Activated T-helper 2 cell treated with anti-CD3 and anti-CD28 coated beads, Interferon-gamma antibody, Interleukin-2, Interleukin-4, amounts not matched to agents 10 μg/mL and 5 μg/mL and 100 μg/mL, durations not matched to agents 14 hours and 24 hours and 36 hours (primary cell): ENCODE data around the gene LRRC55. TPM values are rescaled to one million over a fixed set of nuclear protein-coding genes. Genes with fewer than 3 reads are reported as not detected.

ENCODE experiments used
- DNase-seq: peaks from one replicate; pipeline ENCODE4 v3.0.0; 2021; ENCODE audit warnings: low spot score
- H3K27ac Mint-ChIP-seq: one replicate; pipeline ENCODE4 v1.8.0; 2021; ENCODE audit warnings: mixed read lengths
- H3K27me3 Mint-ChIP-seq: one replicate; pipeline ENCODE4 v1.8.0; 2021; ENCODE audit warnings: low read depth, mixed read lengths
- H3K36me3 Mint-ChIP-seq: one replicate; pipeline ENCODE4 v1.8.0; 2021; ENCODE audit warnings: low read depth, mixed read lengths
- H3K4me1 Mint-ChIP-seq: one replicate; pipeline ENCODE4 v1.8.0; 2021; ENCODE audit warnings: low read depth, mixed read lengths
- H3K4me3 Mint-ChIP-seq: one replicate; pipeline ENCODE4 v1.8.0; 2021; ENCODE audit warnings: low read depth, mild to moderate bottlenecking, moderate library complexity, mixed read lengths
- H3K9me3 Mint-ChIP-seq: one replicate; pipeline ENCODE4 v1.8.0; 2021; ENCODE audit warnings: mixed read lengths
- intact Hi-C: fragments of 100-400 bp; cut with micrococcal nuclease; formaldehyde crosslinking; loops from one replicate; pipeline ENCODE4 v1.15.1; 2023
- total RNA-seq: library from RNA; stranded (reverse); gene quantifications from 2 replicates; pipeline ENCODE4 v1.2.3, GENCODE V29; 2022

Gene LRRC55
- total RNA-seq, 1 donor from 2014 or later = not detected

- Mint-ChIP-seq H3K4me1 (no peaks in the 10 kb centered on the region), H3K27ac (no peak overlapping the region), H3K27me3 (peaks cover 4% of the 10 kb centered on the region), H3K9me3 (no peaks in the 10 kb centered on the region), H3K4me3 (no peak overlapping the region), H3K36me3 (no peaks in the 10 kb centered on the region)
- no peak for DNase-seq
- intact Hi-C loops = no loop called here
Measured at GRCh38 chr11:57196596-57196995, 14.8 kb downstream of the LRRC55 start.

GRCh38 chr11:57197762-57198161, 16.0 kb downstream of the LRRC55 start:
- no peak overlapping the region for H3K27ac Mint-ChIP-seq
- H3K4me3 Mint-ChIP-seq = no peak overlapping the region
- H3K36me3 Mint-ChIP-seq = no peaks in the 10 kb centered on the region
- H3K9me3 Mint-ChIP-seq = no peaks in the 10 kb centered on the region
- DNase-seq = no peak
- no peaks in the 10 kb centered on the region for H3K4me1 Mint-ChIP-seq
- intact Hi-C loops = no loop called here
- H3K27me3 Mint-ChIP-seq = peaks cover 4% of the 10 kb centered on the region

DNA sequence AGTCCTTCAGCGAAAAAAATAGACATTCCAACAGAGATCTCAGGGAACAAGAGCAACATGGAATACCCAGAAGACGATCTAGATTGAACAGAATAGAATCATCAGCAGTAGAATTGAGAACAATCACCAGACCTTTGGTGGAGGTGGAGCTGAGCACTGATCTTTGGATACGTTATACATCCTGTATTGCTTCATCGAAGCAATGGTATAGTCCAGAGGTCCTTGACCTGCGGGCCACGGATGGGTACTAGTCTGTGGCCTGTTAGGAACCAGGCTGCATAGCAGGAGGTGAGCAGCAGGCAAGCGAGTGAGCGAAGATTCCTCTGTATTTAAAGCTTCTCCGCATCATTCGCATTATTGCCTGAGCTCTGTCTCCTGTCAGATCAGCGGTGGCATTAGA, 17.6 kb downstream of the LRRC55 start:
- intact Hi-C loops = no loop called here
- peaks cover 4% of the 10 kb centered on the region for H3K27me3 Mint-ChIP-seq
- no peaks in the 10 kb centered on the region for H3K36me3 Mint-ChIP-seq

GRCh38 chr11:57200917-57201316, 19.2 kb downstream of the LRRC55 start:
- DNase-seq = no peak
- Mint-ChIP-seq H3K36me3 (no peaks in the 10 kb centered on the region), H3K4me1 (no peaks in the 10 kb centered on the region), H3K27me3 (peaks cover 3% of the 10 kb centered on the region), H3K4me3 (no peak overlapping the region), H3K9me3 (no peaks in the 10 kb centered on the region), H3K27ac (no peak overlapping the region)
- intact Hi-C loops = no loop called here

More for the DNA sequence above, 17.6 kb downstream of the LRRC55 start:
- Mint-ChIP-seq H3K4me1 (no peaks in the 10 kb centered on the region), H3K27ac (no peak overlapping the region), H3K4me3 (no peak overlapping the region), H3K9me3 (no peaks in the 10 kb centered on the region)
- no peak for DNase-seq

DNA sequence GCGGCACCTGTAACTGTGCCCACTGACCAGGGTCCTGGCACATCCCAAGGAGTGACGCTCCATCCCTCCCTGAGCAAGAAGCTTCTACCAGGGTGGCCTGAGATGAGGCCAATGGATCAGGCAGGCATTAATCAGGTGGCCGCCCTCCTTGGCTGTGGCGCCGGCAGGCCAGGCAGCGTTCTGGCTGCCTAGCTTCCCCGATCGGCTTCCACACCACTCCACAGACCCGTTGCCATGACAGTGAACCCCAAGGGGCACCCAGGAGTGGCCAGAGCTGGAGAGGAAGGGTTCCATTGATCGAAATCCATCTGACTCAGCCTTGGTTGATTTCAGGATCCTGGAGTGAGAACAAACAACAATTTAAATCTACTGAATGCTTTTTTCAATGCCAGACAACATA, 20.5 kb downstream of the LRRC55 start:
- intact Hi-C loops = no loop called here
- H3K36me3 Mint-ChIP-seq = no peaks in the 10 kb centered on the region
- DNase-seq = no peak
- H3K4me3 Mint-ChIP-seq = no peak overlapping the region
- H3K9me3 Mint-ChIP-seq = no peaks in the 10 kb centered on the region
- no peak overlapping the region for H3K27ac Mint-ChIP-seq
- H3K27me3 Mint-ChIP-seq = peaks cover 3% of the 10 kb centered on the region
- no peaks in the 10 kb centered on the region for H3K4me1 Mint-ChIP-seq

DNA sequence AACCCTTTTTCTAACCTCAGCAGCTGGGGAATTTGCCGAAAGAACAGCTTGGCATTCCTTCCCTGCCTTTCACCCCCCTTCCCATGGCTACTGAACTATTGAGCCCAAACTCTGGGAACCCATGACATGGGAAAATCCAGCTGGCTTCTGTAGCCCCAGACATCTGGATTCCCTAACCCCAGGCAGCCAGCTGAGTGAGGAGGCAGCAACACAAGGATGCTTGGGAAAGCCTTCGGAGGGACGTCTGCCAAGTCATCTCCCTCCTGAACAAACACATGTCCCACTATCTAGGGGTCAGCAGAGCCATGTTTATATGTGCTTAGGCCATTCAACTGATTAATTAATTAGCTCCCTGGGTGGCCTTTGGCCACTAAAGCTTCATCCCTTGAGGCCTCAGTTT, 21.6 kb downstream of the LRRC55 start:
- Mint-ChIP-seq H3K27ac (no peak overlapping the region), H3K9me3 (no peaks in the 10 kb centered on the region), H3K27me3 (peaks cover 3% of the 10 kb centered on the region), H3K36me3 (no peaks in the 10 kb centered on the region), H3K4me1 (no peaks in the 10 kb centered on the region), H3K4me3 (no peak overlapping the region)
- intact Hi-C loops = no loop called here
- DNase-seq = no peak

DNA sequence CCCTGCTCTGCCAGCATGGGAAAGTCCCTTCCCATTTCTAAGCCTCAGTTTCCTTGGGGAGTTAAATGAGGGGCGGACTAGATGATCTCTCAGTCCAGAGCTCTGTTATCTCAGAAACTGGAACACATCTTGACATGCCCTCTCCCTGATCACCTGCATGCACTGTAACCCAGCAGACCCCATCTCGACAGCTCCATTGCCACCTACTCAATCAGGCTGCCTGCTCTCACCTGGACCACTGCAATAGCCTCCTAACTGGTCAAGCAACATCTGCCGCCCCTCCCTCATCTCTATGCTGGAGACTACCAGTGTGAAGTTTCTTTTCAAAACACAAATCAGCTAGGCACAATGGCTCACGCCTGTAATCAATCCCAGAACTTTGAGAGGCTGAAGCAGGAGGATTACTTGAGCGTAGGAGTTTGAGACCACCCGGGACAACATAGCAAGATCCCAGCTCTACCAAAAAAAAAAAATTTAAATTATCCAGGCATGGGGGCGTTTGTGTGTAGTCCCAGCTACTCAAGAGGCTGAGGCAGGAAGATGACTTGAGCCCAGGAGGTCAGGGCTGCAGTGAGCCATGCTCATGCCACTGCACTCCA, 22.2 kb downstream of the LRRC55 start:
- Mint-ChIP-seq H3K27me3 (peaks cover 3% of the 10 kb centered on the region), H3K9me3 (no peaks in the 10 kb centered on the region), H3K4me1 (no peaks in the 10 kb centered on the region), H3K36me3 (no peaks in the 10 kb centered on the region), H3K4me3 (no peak overlapping the region), H3K27ac (no peak overlapping the region)
- DNase-seq = no peak
- intact Hi-C loops = no loop called here

DNA sequence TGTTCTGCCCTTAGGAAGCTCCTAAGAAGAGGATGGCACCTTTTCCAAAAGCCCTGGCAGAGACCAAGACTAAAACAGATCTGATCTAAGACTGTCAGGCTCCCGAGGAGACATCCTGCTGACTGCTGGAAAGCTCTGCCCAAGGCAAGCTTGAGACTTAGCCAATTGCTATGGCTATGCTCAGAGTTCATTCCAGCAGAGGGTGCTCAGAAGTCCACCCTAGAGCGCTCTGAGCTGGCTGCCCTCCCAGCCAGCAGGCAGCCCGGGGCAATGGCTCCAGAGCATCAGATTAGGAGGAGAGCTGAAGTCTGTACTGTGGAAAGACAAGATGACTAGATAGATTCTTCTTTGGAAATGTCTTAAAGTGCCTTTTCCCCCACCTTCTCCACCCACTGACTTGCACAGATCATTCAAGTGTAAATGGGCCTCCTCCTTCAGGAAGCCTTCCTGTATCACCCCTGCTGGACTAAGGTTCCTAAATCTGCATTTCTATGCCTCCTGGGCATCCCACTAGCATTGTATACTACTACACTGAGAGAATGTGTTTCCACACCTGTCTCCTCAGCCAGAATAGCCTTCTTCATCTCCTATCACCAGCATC, 23.4 kb downstream of the LRRC55 start:
- Mint-ChIP-seq H3K27me3 (peaks cover 3% of the 10 kb centered on the region), H3K27ac (no peak overlapping the region), H3K4me1 (no peaks in the 10 kb centered on the region), H3K36me3 (no peaks in the 10 kb centered on the region), H3K9me3 (no peaks in the 10 kb centered on the region), H3K4me3 (no peak overlapping the region)
- intact Hi-C loops = no loop called here
- no peak for DNase-seq

- no peaks in the 10 kb centered on the region for H3K4me1 Mint-ChIP-seq
- H3K27me3 Mint-ChIP-seq = no peaks in the 10 kb centered on the region
- H3K4me3 Mint-ChIP-seq = no peak overlapping the region
- DNase-seq = no peak
- no peaks in the 10 kb centered on the region for H3K9me3 Mint-ChIP-seq
- no peaks in the 10 kb centered on the region for H3K36me3 Mint-ChIP-seq
- intact Hi-C loops = no loop called here
- no peak overlapping the region for H3K27ac Mint-ChIP-seq
Measured at GRCh38 chr11:57207168-57207567, 25.4 kb downstream of the LRRC55 start.

DNA sequence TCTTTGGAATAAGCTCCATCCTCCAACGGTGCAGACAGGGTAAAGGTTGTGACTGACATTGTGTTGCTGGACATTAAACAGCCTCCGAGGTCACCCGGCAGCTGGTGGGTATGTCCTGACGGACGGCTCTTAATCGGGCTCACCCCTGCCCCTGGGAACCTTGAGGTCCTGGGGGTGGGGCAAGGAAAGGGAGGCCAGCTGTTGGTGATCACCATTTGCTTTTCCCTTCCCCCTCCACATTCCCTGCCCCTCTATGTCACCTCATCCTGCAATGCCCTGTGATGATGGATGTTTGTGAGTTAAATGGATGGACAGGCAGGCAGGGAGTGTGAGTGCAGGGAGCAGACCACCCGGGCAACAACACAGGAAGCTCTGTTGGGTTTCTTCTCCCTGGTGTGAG, 29.0 kb downstream of the LRRC55 start:
- intact Hi-C loops = no loop called here
- Mint-ChIP-seq H3K27me3 (no peaks in the 10 kb centered on the region), H3K27ac (no peak overlapping the region), H3K9me3 (no peaks in the 10 kb centered on the region), H3K36me3 (no peaks in the 10 kb centered on the region), H3K4me3 (no peak overlapping the region), H3K4me1 (no peaks in the 10 kb centered on the region)
- no peak for DNase-seq

DNA sequence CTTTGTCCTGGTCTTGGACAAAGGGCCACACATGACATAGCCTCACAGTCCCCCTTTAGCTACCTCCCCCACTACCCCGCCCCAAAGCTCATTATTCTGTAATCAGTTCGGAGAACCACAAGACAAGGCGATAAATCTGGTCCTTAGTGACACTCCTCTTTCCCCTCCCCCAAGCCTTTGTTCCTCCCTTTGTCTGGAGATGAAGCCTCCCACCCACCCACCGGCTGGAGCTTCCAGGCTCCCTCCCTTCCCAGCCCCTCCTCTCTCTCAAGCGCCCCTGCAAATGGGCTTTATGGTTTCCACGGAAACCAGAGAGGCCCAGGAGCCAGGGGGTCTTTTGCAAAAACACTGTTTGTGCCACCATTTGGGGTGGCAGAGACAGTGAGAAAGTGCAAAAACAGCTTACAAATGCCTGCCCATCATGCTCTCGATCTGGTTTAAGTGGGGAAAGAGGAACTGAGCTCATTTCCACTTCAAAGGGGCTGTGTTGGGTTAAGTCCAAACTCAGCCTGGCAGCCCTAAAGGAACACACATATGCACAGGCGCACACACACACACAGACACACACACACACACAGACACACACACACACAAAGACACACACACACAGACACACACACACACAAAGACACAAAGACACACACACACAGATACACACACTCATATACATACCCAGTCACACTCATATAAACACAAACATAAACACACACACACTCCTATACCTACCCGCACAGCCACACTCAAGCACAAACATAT, 31.8 kb downstream of the LRRC55 start:
- DNase-seq = no peak
- H3K36me3 Mint-ChIP-seq = no peaks in the 10 kb centered on the region
- no peaks in the 10 kb centered on the region for H3K9me3 Mint-ChIP-seq
- intact Hi-C loops = no loop called here
- no peaks in the 10 kb centered on the region for H3K4me1 Mint-ChIP-seq
- no peak overlapping the region for H3K4me3 Mint-ChIP-seq
- H3K27ac Mint-ChIP-seq = no peak overlapping the region
- H3K27me3 Mint-ChIP-seq = no peaks in the 10 kb centered on the region

- H3K27ac Mint-ChIP-seq = no peak overlapping the region
- H3K27me3 Mint-ChIP-seq = no peaks in the 10 kb centered on the region
- no peaks in the 10 kb centered on the region for H3K9me3 Mint-ChIP-seq
- intact Hi-C loops = no loop called here
- no peaks in the 10 kb centered on the region for H3K36me3 Mint-ChIP-seq
- H3K4me3 Mint-ChIP-seq = no peak overlapping the region
- DNase-seq = no peak
- H3K4me1 Mint-ChIP-seq = no peaks in the 10 kb centered on the region
Measured at GRCh38 chr11:57214098-57214417, 32.3 kb downstream of the LRRC55 start.

DNA sequence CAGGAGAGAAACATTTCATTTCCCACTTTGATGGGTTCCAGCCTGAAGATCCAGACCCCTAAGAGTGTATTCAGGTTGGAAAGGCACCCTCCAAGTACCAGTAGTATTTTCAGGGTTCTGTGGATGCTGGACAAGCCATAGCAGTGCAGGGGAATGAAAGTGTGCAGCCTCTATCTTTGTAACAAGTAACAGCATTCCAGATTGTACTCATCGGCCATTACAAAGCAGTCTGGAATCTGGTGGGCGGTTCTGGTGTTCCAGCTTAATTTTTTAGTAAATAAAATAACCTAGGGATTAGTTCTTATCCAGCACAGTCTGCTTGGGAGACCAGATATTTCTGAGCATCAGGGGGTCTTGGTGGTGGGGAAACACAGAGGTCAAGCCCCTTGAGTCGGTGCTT, 32.7 kb downstream of the LRRC55 start:
- DNase-seq = no peak
- H3K9me3 Mint-ChIP-seq = no peaks in the 10 kb centered on the region
- H3K27ac Mint-ChIP-seq = no peak overlapping the region
- H3K27me3 Mint-ChIP-seq = no peaks in the 10 kb centered on the region
- no peak overlapping the region for H3K4me3 Mint-ChIP-seq
- no peaks in the 10 kb centered on the region for H3K36me3 Mint-ChIP-seq
- intact Hi-C loops = no loop called here
- H3K4me1 Mint-ChIP-seq = no peaks in the 10 kb centered on the region
